ENCODE results near the gene FNDC1. TPM values are rescaled to one million over a fixed set of nuclear protein-coding genes. Genes with fewer than 3 reads are reported as not detected.
"Not testable (repeated sequence)": the region's sequence is repeated elsewhere in the genome, so short reads cannot be mapped to it uniquely, and the experiment has no call there.

The FNDC1 gene
- 10 to 100 TPM; 13.6 to 23.2 (median 15.1) TPM for total RNA-seq

DNA sequence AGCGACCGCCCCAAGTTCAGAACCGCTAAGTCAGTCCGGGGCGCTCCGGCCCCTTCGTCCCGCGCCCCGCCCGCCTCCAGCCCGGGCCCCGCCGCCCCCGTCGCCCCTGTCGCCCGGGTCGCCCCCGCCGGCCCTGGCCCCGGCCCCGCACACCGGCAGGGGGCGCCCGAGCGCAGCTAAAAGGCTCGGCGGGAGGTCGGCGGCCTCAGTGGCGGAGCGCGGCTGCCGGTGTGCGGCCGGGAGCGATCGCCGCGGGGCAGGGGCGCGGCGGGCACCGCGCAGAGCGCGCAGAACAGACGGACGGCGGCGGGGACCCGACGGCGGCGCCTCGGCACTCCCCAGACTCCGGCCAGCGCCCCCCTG lies at the start of gene FNDC1:
FNDC1 (plus strand) TSS at position 208 of the 363 bp plus-strand sequence. CDS start 197 bp downstream, outside the sequence.
- no CpG with 5 or more reads among the region's 59 CpGs for WGBS, 2 donors
- peak within 1 kb of the TSS; percentile 3 to 39 (median 35) for H3K4me3 ChIP-seq (replicated peaks in 1 of 3)
- H3K36me3 ChIP-seq = no peaks in the 10 kb centered on the region
- H3K27me3 ChIP-seq = no peaks in the 10 kb centered on the region
- intact Hi-C loops (cut with DNase I) = loop anchor here (5.0 kb wide), 1 partner anchor 488 kb away; no protein-coding TSS in a partner anchor
- TF ChIP-seq, protein P1, sequence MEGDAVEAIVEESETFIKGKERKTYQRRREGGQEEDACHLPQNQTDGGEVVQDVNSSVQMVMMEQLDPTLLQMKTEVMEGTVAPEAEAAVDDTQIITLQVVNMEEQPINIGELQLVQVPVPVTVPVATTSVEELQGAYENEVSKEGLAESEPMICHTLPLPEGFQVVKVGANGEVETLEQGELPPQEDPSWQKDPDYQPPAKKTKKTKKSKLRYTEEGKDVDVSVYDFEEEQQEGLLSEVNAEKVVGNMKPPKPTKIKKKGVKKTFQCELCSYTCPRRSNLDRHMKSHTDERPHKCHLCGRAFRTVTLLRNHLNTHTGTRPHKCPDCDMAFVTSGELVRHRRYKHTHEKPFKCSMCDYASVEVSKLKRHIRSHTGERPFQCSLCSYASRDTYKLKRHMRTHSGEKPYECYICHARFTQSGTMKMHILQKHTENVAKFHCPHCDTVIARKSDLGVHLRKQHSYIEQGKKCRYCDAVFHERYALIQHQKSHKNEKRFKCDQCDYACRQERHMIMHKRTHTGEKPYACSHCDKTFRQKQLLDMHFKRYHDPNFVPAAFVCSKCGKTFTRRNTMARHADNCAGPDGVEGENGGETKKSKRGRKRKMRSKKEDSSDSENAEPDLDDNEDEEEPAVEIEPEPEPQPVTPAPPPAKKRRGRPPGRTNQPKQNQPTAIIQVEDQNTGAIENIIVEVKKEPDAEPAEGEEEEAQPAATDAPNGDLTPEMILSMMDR (IDR thresholded peaks at IDR 0.05) = peak in 3 of 6 experiments; percentile 46 to 75 (median 69)
- peak in 1 of 2 donors; percentile 78 for TF ChIP-seq POLR2A (IDR thresholded peaks at IDR 0.05)
- peak; percentile 43 to 63 for DNase-seq
- H3K4me1 ChIP-seq = peaks cover 29 to 34% of the 10 kb centered on the region in 2 donors
- H3K27ac ChIP-seq = peak within 1 kb of the TSS; percentile 2 to 83 (median 77)
- no peaks in the 10 kb centered on the region for H3K9me3 ChIP-seq

DNA sequence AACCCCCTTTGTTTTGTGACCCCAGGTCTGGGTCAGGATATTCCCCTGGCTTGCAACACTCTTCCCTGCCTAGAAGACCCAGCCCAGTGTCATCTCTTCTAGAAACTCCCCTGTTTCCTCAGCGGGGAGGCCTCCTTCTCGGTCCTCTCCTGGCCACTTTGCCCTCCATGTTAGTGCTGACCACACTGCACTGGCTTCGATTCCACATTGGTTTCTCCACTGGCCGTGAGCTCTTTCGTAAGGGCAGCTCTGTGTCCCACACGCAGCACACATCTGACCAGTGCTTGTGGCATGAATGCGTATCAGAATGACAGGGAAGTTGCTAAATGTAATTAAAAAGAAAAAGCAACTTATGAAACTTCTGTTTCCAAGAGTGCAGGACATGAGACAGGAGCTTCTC lies 49.4 kb upstream of the FNDC1 start:
- H3K4me3 ChIP-seq (replicated peaks in 1 of 3) = no peak overlapping the region
- WGBS, 2 donors = 89 to 98% methylated on average over 7 of the region's 7 CpGs
- intact Hi-C loops (cut with DNase I) = no loop called here
- no peaks in the 10 kb centered on the region for H3K27me3 ChIP-seq
- no peaks in the 10 kb centered on the region for H3K4me1 ChIP-seq
- TF ChIP-seq POLR2A (IDR thresholded peaks at IDR 0.05) = no peak
- DNase-seq = no peak
- no peaks in the 10 kb centered on the region for H3K36me3 ChIP-seq
- no peaks in the 10 kb centered on the region for H3K9me3 ChIP-seq
- H3K27ac ChIP-seq = no peak overlapping the region

DNA sequence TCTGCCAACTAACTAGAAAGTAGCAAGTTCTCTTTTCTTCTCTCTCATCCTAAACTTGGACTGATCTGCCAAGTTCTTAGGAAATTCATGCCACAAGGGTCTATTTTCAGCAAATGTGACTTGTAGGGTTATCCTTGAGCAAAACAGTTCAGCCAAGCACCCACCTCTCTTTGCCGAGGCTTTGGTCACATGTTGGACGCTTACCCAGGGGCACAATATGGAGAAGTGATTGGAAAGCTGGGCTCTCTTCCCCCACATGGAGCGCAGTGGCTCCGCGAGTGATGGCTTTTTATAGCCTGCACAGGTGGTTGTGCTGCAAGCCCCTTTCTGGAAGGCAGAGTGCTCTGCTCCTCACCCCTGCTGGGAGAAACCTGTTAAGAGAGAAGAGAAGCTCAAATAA lies 47.7 kb upstream of the FNDC1 start:
- 90 to 93% methylated on average over 5 of the region's 5 CpGs for WGBS, 2 donors
- intact Hi-C loops (cut with DNase I) = no loop called here
- no peak for TF ChIP-seq POLR2A (IDR thresholded peaks at IDR 0.05)
- TF ChIP-seq, protein P1 (IDR thresholded peaks at IDR 0.05) = no peak
- no peaks in the 10 kb centered on the region for H3K36me3 ChIP-seq
- no peaks in the 10 kb centered on the region for H3K4me1 ChIP-seq
- H3K27me3 ChIP-seq = no peaks in the 10 kb centered on the region
- no peak overlapping the region for H3K27ac ChIP-seq
- no peaks in the 10 kb centered on the region for H3K9me3 ChIP-seq
- DNase-seq = no peak
- no peak overlapping the region for H3K4me3 ChIP-seq (replicated peaks in 1 of 3)

DNA sequence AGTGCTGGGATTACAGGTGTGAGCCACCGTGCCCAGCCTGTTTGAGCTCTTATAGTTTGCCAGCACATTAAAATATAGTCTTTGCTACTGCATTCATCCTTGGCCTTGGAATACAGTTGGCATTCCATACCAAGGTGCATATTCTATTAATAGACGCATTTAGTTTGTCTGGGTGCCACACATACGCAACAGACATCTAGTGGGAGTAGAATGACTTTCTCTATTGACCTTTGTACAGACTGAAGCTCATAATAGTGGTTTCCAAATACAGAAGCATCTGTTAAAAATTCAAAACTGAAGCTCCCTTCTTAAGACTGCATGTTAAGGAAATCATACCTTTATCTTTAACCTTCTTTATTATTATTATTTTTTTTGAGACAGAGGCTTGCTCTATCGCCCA lies 46.7 kb upstream of the FNDC1 start:
- Histone ChIP-seq H3K36me3 (no peaks in the 10 kb centered on the region), H3K27ac (no peak overlapping the region), H3K27me3 (no peaks in the 10 kb centered on the region), H3K9me3 (no peaks in the 10 kb centered on the region), H3K4me3 (replicated peaks in 1 of 3) (no peak overlapping the region), H3K4me1 (no peaks in the 10 kb centered on the region)
- DNase-seq = no peak
- TF ChIP-seq POLR2A (IDR thresholded peaks at IDR 0.05) = no peak
- TF ChIP-seq, protein P1 (IDR thresholded peaks at IDR 0.05) = no peak
- intact Hi-C loops (cut with DNase I) = no loop called here
- WGBS, 2 donors = 90 to 91% methylated on average over 4 of the region's 4 CpGs

DNA sequence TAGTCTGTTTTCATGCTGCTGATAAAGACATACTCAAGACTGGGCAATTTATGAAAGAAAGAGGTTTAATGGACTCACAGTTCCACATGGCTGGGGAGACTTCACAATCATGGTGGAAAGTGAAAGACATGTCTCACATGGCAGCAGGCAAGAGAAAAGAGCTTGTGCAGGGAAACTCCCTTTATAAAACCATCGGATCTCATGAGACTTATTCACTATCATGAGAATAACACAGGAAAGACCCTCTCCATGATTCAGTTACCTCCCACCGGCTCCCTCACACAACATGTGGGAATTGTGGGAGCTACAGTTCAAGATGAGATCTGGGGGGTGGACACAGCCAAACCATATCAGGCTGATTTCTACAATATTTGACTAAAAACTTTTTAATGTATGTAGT lies 45.4 kb upstream of the FNDC1 start:
- intact Hi-C loops (cut with DNase I) = not testable (repeated sequence)
- 87 to 89% methylated on average over 2 of the region's 2 CpGs for WGBS, 2 donors

DNA sequence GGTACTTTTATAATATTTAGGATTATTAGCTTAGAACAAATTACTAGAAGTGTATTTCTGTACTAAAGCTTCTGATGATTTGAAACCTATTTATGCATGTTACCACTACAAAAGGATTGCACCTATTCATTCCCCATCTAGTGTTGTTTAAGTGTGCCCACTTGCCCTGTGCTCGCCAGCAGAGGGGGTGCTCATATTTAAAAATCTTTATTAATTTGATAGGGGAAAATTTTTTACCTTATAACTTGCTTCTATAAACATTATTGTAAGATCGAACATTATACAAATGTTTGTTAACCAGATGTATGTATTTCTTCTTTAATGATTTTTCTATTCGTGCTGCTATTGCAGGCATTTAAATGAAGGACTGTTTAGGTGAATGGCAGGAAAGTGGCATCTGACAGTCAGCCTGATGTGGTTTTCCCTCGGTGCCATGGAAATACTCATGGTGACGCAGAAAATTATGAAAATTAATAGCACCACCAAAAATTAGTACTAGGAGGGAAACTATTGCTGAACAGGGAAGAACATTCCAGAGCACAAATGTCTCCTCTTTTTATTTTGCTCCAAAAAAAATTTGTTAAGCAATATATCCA lies 44.1 kb upstream of the FNDC1 start:
- H3K27me3 ChIP-seq = no peaks in the 10 kb centered on the region
- H3K4me3 ChIP-seq (replicated peaks in 1 of 3) = no peak overlapping the region
- no peak overlapping the region for H3K27ac ChIP-seq
- DNase-seq = no peak
- TF ChIP-seq, protein P1 (IDR thresholded peaks at IDR 0.05) = no peak
- TF ChIP-seq POLR2A (IDR thresholded peaks at IDR 0.05) = no peak
- no peaks in the 10 kb centered on the region for H3K4me1 ChIP-seq
- no peaks in the 10 kb centered on the region for H3K9me3 ChIP-seq
- WGBS, 2 donors = 90 to 96% methylated on average over 5 of the region's 5 CpGs
- intact Hi-C loops (cut with DNase I) = no loop called here
- H3K36me3 ChIP-seq = no peaks in the 10 kb centered on the region

More for the DNA sequence above, 45.4 kb upstream of the FNDC1 start:
- H3K27ac ChIP-seq; H3K27me3 ChIP-seq; H3K4me3 ChIP-seq (replicated peaks in 1 of 3); H3K9me3 ChIP-seq; H3K4me1 ChIP-seq; H3K36me3 ChIP-seq; DNase-seq: not testable (repeated sequence)

Measured in thyroid gland (tissue), 4 donors.